ENCODE data around the gene GLI1.

The GLI1 gene

GRCh38 chr12:57460841-57461275, 1.3 kb downstream of the GLI1 start:
- DNase-seq (ENCODE audit: low read depth in 2 of 2) = no peak

- DNase-seq (ENCODE audit: low read depth in 2 of 2) = peak; percentile 64 to 68
These were observed 1.8 kb downstream of the GLI1 start for GRCh38 chr12:57461276-57461916.

- peak; percentile 37 to 40 for DNase-seq (ENCODE audit: low read depth in 2 of 2)
These were observed 2.3 kb downstream of the GLI1 start for GRCh38 chr12:57461917-57462250.

GRCh38 chr12:57462251-57462911, 2.8 kb downstream of the GLI1 start:
- peak; percentile 88 to 91 for DNase-seq (ENCODE audit: low read depth in 2 of 2)

GRCh38 chr12:57462912-57463253, 3.3 kb downstream of the GLI1 start:
- DNase-seq (ENCODE audit: low read depth in 2 of 2) = no peak

- no peak for DNase-seq (ENCODE audit: low read depth in 2 of 2)
These were observed 5.0 kb downstream of the GLI1 start for GRCh38 chr12:57464569-57464968.

- no peak for DNase-seq (ENCODE audit: low read depth in 2 of 2)
These were observed 5.6 kb downstream of the GLI1 start for GRCh38 chr12:57465030-57465746.

- no peak for DNase-seq (ENCODE audit: low read depth in 2 of 2)
These were observed 6.3 kb downstream of the GLI1 start for GRCh38 chr12:57465747-57466505.

GRCh38 chr12:57467212-57467874, 7.8 kb downstream of the GLI1 start:
- DNase-seq (ENCODE audit: low read depth in 2 of 2) = no peak

- no peak for DNase-seq (ENCODE audit: low read depth in 2 of 2)
These were observed 8.3 kb downstream of the GLI1 start for GRCh38 chr12:57467915-57468314.

- DNase-seq (ENCODE audit: low read depth in 2 of 2) = no peak
These were observed 9.9 kb downstream of the GLI1 start for GRCh38 chr12:57469296-57470164.

- no peak for DNase-seq (ENCODE audit: low read depth in 2 of 2)
These were observed 10.8 kb downstream of the GLI1 start for GRCh38 chr12:57470286-57470969.

- no peak for DNase-seq (ENCODE audit: low read depth in 2 of 2)
These were observed 11.5 kb downstream of the GLI1 start for GRCh38 chr12:57470970-57471656.

- DNase-seq (ENCODE audit: low read depth in 2 of 2) = no peak
These were observed 12.1 kb downstream of the GLI1 start for GRCh38 chr12:57471661-57472060.

- DNase-seq (ENCODE audit: low read depth in 2 of 2) = no peak
These were observed 12.8 kb downstream of the GLI1 start for GRCh38 chr12:57472391-57472790.

GRCh38 chr12:57473392-57473791, 13.8 kb downstream of the GLI1 start:
- no peak for DNase-seq (ENCODE audit: low read depth in 2 of 2)

GRCh38 chr12:57473886-57474285, 14.3 kb downstream of the GLI1 start:
- no peak for DNase-seq (ENCODE audit: low read depth in 2 of 2)

GRCh38 chr12:57474430-57474829, 14.8 kb downstream of the GLI1 start:
- no peak for DNase-seq (ENCODE audit: low read depth in 2 of 2)

GRCh38 chr12:57474862-57475261, 15.3 kb downstream of the GLI1 start:
- DNase-seq (ENCODE audit: low read depth in 2 of 2) = no peak

All from fibroblast of skin of left quadriceps (primary cell).